Neural progenitor cell (in vitro differentiated cells): ENCODE data around the gene PTPRH.

Experiments
- EZH2 ChIP-seq: fragments of 200-600 bp; sonication (generic); IDR thresholded peaks from 2 replicates; pipeline ENCODE4 v1.6.1; 2017; ENCODE audit warnings: antibody characterized with exemption, mild to moderate bottlenecking, moderate library complexity
- EZH2phosphoT487 ChIP-seq: fragments of 200-600 bp; sonication (generic); IDR thresholded peaks from 2 replicates; pipeline ENCODE4 v1.6.1; 2017; ENCODE audit warnings: antibody characterized with exemption
- TF ChIP-seq, protein P1 (sequence below): fragments of 200-600 bp; sonication (generic); IDR thresholded peaks from 2 replicates; pipeline ENCODE4 v1.5.1; 2017; ENCODE audit warnings: antibody characterized with exemption, mild to moderate bottlenecking

- TF ChIP-seq, protein P1, sequence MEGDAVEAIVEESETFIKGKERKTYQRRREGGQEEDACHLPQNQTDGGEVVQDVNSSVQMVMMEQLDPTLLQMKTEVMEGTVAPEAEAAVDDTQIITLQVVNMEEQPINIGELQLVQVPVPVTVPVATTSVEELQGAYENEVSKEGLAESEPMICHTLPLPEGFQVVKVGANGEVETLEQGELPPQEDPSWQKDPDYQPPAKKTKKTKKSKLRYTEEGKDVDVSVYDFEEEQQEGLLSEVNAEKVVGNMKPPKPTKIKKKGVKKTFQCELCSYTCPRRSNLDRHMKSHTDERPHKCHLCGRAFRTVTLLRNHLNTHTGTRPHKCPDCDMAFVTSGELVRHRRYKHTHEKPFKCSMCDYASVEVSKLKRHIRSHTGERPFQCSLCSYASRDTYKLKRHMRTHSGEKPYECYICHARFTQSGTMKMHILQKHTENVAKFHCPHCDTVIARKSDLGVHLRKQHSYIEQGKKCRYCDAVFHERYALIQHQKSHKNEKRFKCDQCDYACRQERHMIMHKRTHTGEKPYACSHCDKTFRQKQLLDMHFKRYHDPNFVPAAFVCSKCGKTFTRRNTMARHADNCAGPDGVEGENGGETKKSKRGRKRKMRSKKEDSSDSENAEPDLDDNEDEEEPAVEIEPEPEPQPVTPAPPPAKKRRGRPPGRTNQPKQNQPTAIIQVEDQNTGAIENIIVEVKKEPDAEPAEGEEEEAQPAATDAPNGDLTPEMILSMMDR, result no peak
- TF ChIP-seq EZH2 (no peak), EZH2phosphoT487 (no peak)
Measured at GRCh38 chr19:55231391-55232285, 22.3 kb upstream of the PTPRH start.
